PC-9 (cell line): Measurements from ENCODE around the gene MGLL. TPM values are rescaled to one million over a fixed set of nuclear protein-coding genes. Genes with fewer than 3 reads are reported as not detected.

Experiments
- BruUV-seq: library from RNA; stranded (reverse); fragments of 400-500 nt; replicated peaks from 2 replicates; lab custom pipeline; 2021; lab: Mats Ljungman, UMichigan
- CTCF ChIA-PET: fragments of 300-600 bp; sonication (Branson Sonifier 250); formaldehyde crosslinking; loops from one replicate; lab custom pipeline; 2022; ENCODE audit warnings: antibody characterized with exemption; lab: Charles Lee
- POLR2A ChIA-PET: fragments of 300-600 bp; sonication (Branson Sonifier 250); formaldehyde crosslinking; loops from one replicate; lab custom pipeline; 2022; ENCODE audit warnings: antibody characterized with exemption; ENCODE audit not compliant: unreplicated experiment; lab: Charles Lee
- DNase-seq, 2 experiments: peaks; one replicate each; pipeline versions ENCODE4 v3.0.0 to v3.0.0-alpha.2; 2015 to 2022; ENCODE audit warnings: mixed read lengths in 1 of 2
- H2AFZ ChIP-seq: fragments of 200-600 bp; sonication (generic); 2 replicates; pipeline ENCODE4 v1.8.1; 2017; ENCODE audit warnings: antibody characterized with exemption
- H3F3A ChIP-seq: fragments of 200-600 bp; sonication (generic); 2 replicates; pipeline ENCODE4 v1.8.1; 2017; ENCODE audit warnings: antibody characterized with exemption, mild to moderate bottlenecking, low read depth; ENCODE audit not compliant: insufficient read depth
- H3K27ac ChIP-seq: fragments of 200-600 bp; sonication (generic); 2 replicates; pipeline ENCODE4 v1.6.1; 2016; ENCODE audit warnings: mixed run types
- H3K27me3 ChIP-seq: fragments of 200-600 bp; sonication (generic); 2 replicates; pipeline ENCODE4 v1.6.1; 2016; ENCODE audit warnings: low read depth, mixed run types; ENCODE audit not compliant: insufficient read depth
- H3K36me3 ChIP-seq: fragments of 200-600 bp; sonication (generic); 2 replicates; pipeline ENCODE4 v1.6.1; 2016; ENCODE audit warnings: low read depth, mixed run types
- H3K4me1 ChIP-seq: fragments of 200-600 bp; sonication (generic); replicated peaks from 2 replicates; pipeline ENCODE4 v1.6.1; 2016; ENCODE audit warnings: mixed run types; ENCODE audit not compliant: insufficient read depth
- H3K4me2 ChIP-seq: fragments of 200-600 bp; sonication (generic); 2 replicates; pipeline ENCODE4 v1.6.1; 2017; ENCODE audit warnings: mixed run types
- H3K4me3 ChIP-seq: fragments of 200-600 bp; sonication (generic); 2 replicates; pipeline ENCODE4 v1.6.1; 2016; ENCODE audit warnings: mixed run types
- H3K79me2 ChIP-seq: fragments of 200-600 bp; sonication (generic); 2 replicates; pipeline ENCODE4 v1.6.1; 2017; ENCODE audit warnings: low read depth, mixed run types
- H3K9me2 ChIP-seq: fragments of 200-600 bp; sonication (generic); 2 replicates; pipeline ENCODE4 v1.8.1; 2017; ENCODE audit warnings: mild to moderate bottlenecking; ENCODE audit not compliant: insufficient read depth
- H3K9me3 ChIP-seq: fragments of 200-600 bp; sonication (generic); 2 replicates; pipeline ENCODE4 v1.8.1; 2016; ENCODE audit warnings: low read depth; ENCODE audit not compliant: insufficient read depth
- H4K20me1 ChIP-seq: fragments of 200-600 bp; sonication (generic); 2 replicates; pipeline ENCODE4 v1.8.1; 2017; ENCODE audit not compliant: insufficient read depth
- CTCF ChIP-seq: fragments of 200-600 bp; sonication (generic); conservative IDR thresholded peaks from 2 replicates; pipeline ENCODE4 v1.6.1; 2017; ENCODE audit warnings: mixed run types, antibody characterized with exemption, mild to moderate bottlenecking, moderate library complexity
- EZH2 ChIP-seq: fragments of 200-600 bp; sonication (generic); IDR thresholded peaks from 2 replicates; pipeline ENCODE4 v1.8.0; 2017; ENCODE audit warnings: antibody characterized with exemption, low read depth
- intact Hi-C: fragments of 100-400 bp; cut with micrococcal nuclease; formaldehyde crosslinking; loops from one replicate; pipeline ENCODE4 v1.10.0; 2022; ENCODE audit not compliant: unreplicated experiment
- total RNA-seq: library from RNA; stranded (reverse); gene quantifications from 2 replicates; pipeline ENCODE4 v1.2.3, GENCODE V29; 2021

The MGLL gene
- total RNA-seq, 1 experiment from 2014 or later = 30.7 TPM

DNA sequence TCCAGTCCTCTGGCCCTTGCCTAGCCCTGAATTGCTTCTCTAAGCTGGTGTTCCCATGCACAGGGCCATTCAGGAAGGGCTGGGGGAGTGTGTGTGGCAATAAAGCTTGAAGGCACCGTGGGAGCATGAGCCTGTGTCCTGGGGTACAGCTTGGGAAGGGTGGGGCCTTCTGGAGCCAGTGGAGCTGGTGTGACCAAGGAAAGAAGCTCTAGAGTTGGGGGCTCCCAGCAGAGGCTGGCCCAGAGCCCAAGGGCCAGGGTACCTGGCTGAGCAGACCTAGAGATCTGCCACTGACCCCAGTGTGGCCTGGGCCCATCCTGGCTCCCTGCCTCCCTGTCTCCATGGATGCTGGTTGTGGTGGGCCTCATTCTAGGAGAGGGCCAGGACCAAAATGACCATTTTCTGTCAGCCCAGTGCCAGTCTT, 141.5 kb downstream of the MGLL start:
- Histone ChIP-seq H3K9me2 (no peaks in the 10 kb centered on the region), H3K79me2 (no peaks in the 10 kb centered on the region), H3K27me3 (no peaks in the 10 kb centered on the region), H3K27ac (no peak overlapping the region), H3F3A (peaks cover 9% of the 10 kb centered on the region), H3K4me2 (no peak overlapping the region), H3K4me3 (no peak overlapping the region), H2AFZ (no peak overlapping the region), H4K20me1 (no peaks in the 10 kb centered on the region), H3K9me3 (no peaks in the 10 kb centered on the region), H3K4me1 (no peaks in the 10 kb centered on the region), H3K36me3 (no peaks in the 10 kb centered on the region)
- no peak for DNase-seq
- no TSS peak for BruUV-seq
- no peak for TF ChIP-seq CTCF
- no peak for TF ChIP-seq EZH2
- CTCF ChIA-PET = no interaction called here
- POLR2A ChIA-PET = interaction anchor here (0.8 kb wide), 1 partner anchor 9 kb away, joined by 5 read pairs; no protein-coding TSS in a partner anchor
- intact Hi-C loops = no loop called here

DNA sequence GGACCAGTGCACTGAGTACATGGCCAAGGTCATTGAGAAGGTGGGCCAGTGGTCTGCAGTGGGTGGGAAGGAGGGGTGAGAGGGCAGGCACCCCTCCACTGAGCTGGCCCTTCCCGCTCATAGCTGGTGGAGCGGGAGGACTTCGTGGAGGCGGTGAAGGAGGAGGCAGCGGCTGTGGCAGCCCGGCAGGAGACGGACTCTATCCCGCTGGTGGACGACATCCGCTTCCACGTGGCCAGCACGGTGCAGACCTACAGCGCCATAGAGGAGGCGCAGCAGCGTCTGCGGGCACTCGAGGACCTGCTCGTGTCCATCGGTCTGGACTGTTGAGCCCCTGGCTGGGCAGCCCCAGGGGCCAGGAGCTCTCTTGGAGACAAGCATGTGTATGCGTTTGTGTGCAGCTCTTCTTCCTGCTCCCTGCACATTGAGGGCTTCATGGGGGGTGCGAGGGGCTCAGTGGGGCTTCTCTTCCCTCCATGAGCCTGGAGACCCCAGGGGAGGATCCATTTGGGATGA, 142.1 kb downstream of the MGLL start:
- POLR2A ChIA-PET = interaction anchor here (0.8 kb wide), 1 partner anchor 9 kb away, joined by 5 read pairs; no protein-coding TSS in a partner anchor
- Histone ChIP-seq H3K27me3 (no peaks in the 10 kb centered on the region), H3K27ac (no peak overlapping the region), H3K4me2 (no peak overlapping the region), H3K4me1 (no peaks in the 10 kb centered on the region), H3K9me2 (no peaks in the 10 kb centered on the region), H3K9me3 (no peaks in the 10 kb centered on the region), H3K79me2 (no peaks in the 10 kb centered on the region), H3F3A (peaks cover 9% of the 10 kb centered on the region; the same call in 1 of the 2 replicates), H3K36me3 (no peaks in the 10 kb centered on the region), H3K4me3 (no peak overlapping the region), H4K20me1 (no peaks in the 10 kb centered on the region), H2AFZ (no peak overlapping the region)
- BruUV-seq = no TSS peak
- CTCF ChIA-PET = no interaction called here
- no peak for DNase-seq
- TF ChIP-seq EZH2 (no peak), CTCF (no peak)
- intact Hi-C loops = no loop called here

- TF ChIP-seq EZH2 (no peak), CTCF (no peak)
- ChIA-PET CTCF (no interaction called here), POLR2A (no interaction called here)
- Histone ChIP-seq H4K20me1 (no peaks in the 10 kb centered on the region), H3K27ac (no peak overlapping the region), H3K4me3 (no peak overlapping the region), H3K36me3 (no peaks in the 10 kb centered on the region), H3K4me1 (no peaks in the 10 kb centered on the region), H3K79me2 (no peaks in the 10 kb centered on the region), H3K4me2 (no peak overlapping the region), H3K27me3 (no peaks in the 10 kb centered on the region), H3F3A (peaks cover 9% of the 10 kb centered on the region; the same call in 1 of the 2 replicates), H3K9me2 (no peaks in the 10 kb centered on the region), H3K9me3 (no peaks in the 10 kb centered on the region), H2AFZ (no peak overlapping the region)
- no peak for DNase-seq
- no TSS peak for BruUV-seq
- intact Hi-C loops = loop anchor here (10.0 kb wide), 1 partner anchor 1375 kb away; no protein-coding TSS in a partner anchor
Measured at GRCh38 chr3:127679534-127680145, 142.7 kb downstream of the MGLL start.
